WTC11 (cell line): ENCODE results near the gene BOD1. TPM values are rescaled to one million over a fixed set of nuclear protein-coding genes. Genes with fewer than 3 reads are reported as not detected.

ENCODE experiments used
- ATAC-seq: fragments of 200-7000 bp; cut with Tn5 transposase; 2 replicates; pipeline ENCODE4 v1.10.0; 2021; ENCODE audit warnings: mild to moderate bottlenecking, moderate library complexity
- CTCF ChIA-PET: fragments of 300-600 bp; sonication (Branson Sonifier 250); formaldehyde crosslinking; loops from one replicate; lab custom pipeline; 2021; ENCODE audit warnings: antibody characterized with exemption; lab: Charles Lee
- POLR2A ChIA-PET: fragments of 350-600 bp; sonication (Branson Sonifier 250); formaldehyde crosslinking; loops from one replicate; lab custom pipeline; 2021; ENCODE audit warnings: antibody characterized with exemption; lab: Charles Lee
- DNase-seq: peaks from one replicate; pipeline ENCODE4 v3.0.0; 2021; ENCODE audit warnings: low spot score
- H3K27ac Mint-ChIP-seq: 2 replicates; pipeline ENCODE4 v1.8.0; 2021; ENCODE audit warnings: mixed read lengths
- H3K27me3 Mint-ChIP-seq: 2 replicates; pipeline ENCODE4 v1.8.0; 2021; ENCODE audit warnings: low read depth, mild to moderate bottlenecking, moderate library complexity, mixed read lengths
- H3K36me3 Mint-ChIP-seq: 2 replicates; pipeline ENCODE4 v1.8.0; 2021; ENCODE audit warnings: mixed read lengths
- H3K4me1 Mint-ChIP-seq: 2 replicates; pipeline ENCODE4 v1.8.0; 2022; ENCODE audit warnings: mixed read lengths
- H3K4me3 Mint-ChIP-seq: 2 replicates; pipeline ENCODE4 v1.8.0; 2021; ENCODE audit warnings: mild to moderate bottlenecking, moderate library complexity, mixed read lengths
- H3K9me3 Mint-ChIP-seq: 2 replicates; pipeline ENCODE4 v1.8.0; 2021; ENCODE audit warnings: mixed read lengths
- CBFB ChIP-seq: sonication (generic); formaldehyde crosslinking; IDR thresholded peaks from 2 replicates; pipeline ENCODE4 v1.8.1; 2022; ENCODE audit warnings: mild to moderate bottlenecking, low read depth, missing genetic modification reagents
- CTCF ChIP-seq: fragments of 200-600 bp; IDR thresholded peaks from 2 replicates; pipeline ENCODE4 v1.8.0; 2022; ENCODE audit warnings: antibody characterized with exemption
- ETV6 ChIP-seq: sonication (generic); formaldehyde crosslinking; IDR thresholded peaks from 2 replicates; pipeline ENCODE4 v1.8.1; 2022; ENCODE audit warnings: mild to moderate bottlenecking, missing genetic modification reagents
- FOXP1 ChIP-seq: sonication (generic); formaldehyde crosslinking; IDR thresholded peaks from 2 replicates; pipeline ENCODE4 v1.8.0; 2022; ENCODE audit warnings: missing genetic modification reagents, mild to moderate bottlenecking, moderate library complexity, borderline replicate concordance
- JAZF1 ChIP-seq: fragments of 250-450 bp; sonication (Bioruptor Pico); IDR thresholded peaks from 2 replicates; pipeline ENCODE4 v1.9.0; 2021; ENCODE audit warnings: moderate library complexity, mild to moderate bottlenecking, inconsistent platforms
- NFATC4 ChIP-seq: fragments of 250-450 bp; sonication (Bioruptor Pico); IDR thresholded peaks from 2 replicates; pipeline ENCODE4 v1.9.0; 2021; ENCODE audit warnings: mild to moderate bottlenecking
- RORB ChIP-seq: fragments of 250-450 bp; sonication (Bioruptor Pico); IDR thresholded peaks from 2 replicates; pipeline ENCODE4 v1.9.0; 2021; ENCODE audit warnings: mild to moderate bottlenecking
- TEAD1 ChIP-seq: sonication (generic); formaldehyde crosslinking; IDR thresholded peaks from 2 replicates; pipeline ENCODE4 v1.8.0; 2022; ENCODE audit warnings: mild to moderate bottlenecking, missing genetic modification reagents
- ZNF121 ChIP-seq: sonication (generic); formaldehyde crosslinking; IDR thresholded peaks from 2 replicates; pipeline ENCODE4 v1.8.0; 2023; ENCODE audit warnings: missing genetic modification reagents
- ZNF263 ChIP-seq: sonication (generic); formaldehyde crosslinking; IDR thresholded peaks from 2 replicates; pipeline ENCODE4 v1.8.1; 2022; ENCODE audit warnings: low read depth, mild to moderate bottlenecking, moderate library complexity, missing genetic modification reagents
- ZNF416 ChIP-seq: fragments of 250-450 bp; sonication (Bioruptor Pico); IDR thresholded peaks from 2 replicates; pipeline ENCODE4 v1.9.0; 2021; ENCODE audit warnings: mild to moderate bottlenecking, inconsistent platforms
- ZNF423 ChIP-seq: fragments of 250-450 bp; sonication (Bioruptor Pico); IDR thresholded peaks from 2 replicates; pipeline ENCODE4 v2.1.2; 2022; ENCODE audit warnings: mild to moderate bottlenecking, moderate library complexity
- ZNF671 ChIP-seq: fragments of 250-450 bp; sonication (Bioruptor Pico); IDR thresholded peaks from 2 replicates; pipeline ENCODE4 v1.8.0; 2021; ENCODE audit warnings: mild to moderate bottlenecking
- ZSCAN18 ChIP-seq: fragments of 250-450 bp; sonication (Bioruptor Pico); IDR thresholded peaks from 2 replicates; pipeline ENCODE4 v2.1.2; 2022; ENCODE audit warnings: mild to moderate bottlenecking, moderate library complexity
- total RNA-seq: library from RNA; stranded (reverse); gene quantifications from 3 replicates; pipeline ENCODE4 v1.2.3, GENCODE V29; 2021
- TF ChIP-seq, protein P1 (sequence below): sonication (generic); formaldehyde crosslinking; IDR thresholded peaks from 2 replicates; pipeline ENCODE4 v1.8.0; 2022; ENCODE audit warnings: mild to moderate bottlenecking, missing genetic modification reagents
- TF ChIP-seq, protein P2 (sequence below): sonication (generic); formaldehyde crosslinking; conservative IDR thresholded peaks from 2 replicates; pipeline ENCODE4 v1.8.1; 2022; ENCODE audit warnings: mild to moderate bottlenecking, missing genetic modification reagents
- TF ChIP-seq, protein P3 (sequence below): sonication (generic); formaldehyde crosslinking; IDR thresholded peaks from 2 replicates; pipeline ENCODE4 v1.8.1; 2023; ENCODE audit warnings: mild to moderate bottlenecking, missing genetic modification reagents, borderline replicate concordance
- TF ChIP-seq, protein P4 (sequence below): sonication (generic); formaldehyde crosslinking; IDR thresholded peaks from 2 replicates; pipeline ENCODE4 v1.8.1; 2022; ENCODE audit warnings: low read depth, mild to moderate bottlenecking, moderate library complexity, missing genetic modification reagents, borderline replicate concordance
- TF ChIP-seq, protein P5 (sequence below): sonication (generic); formaldehyde crosslinking; IDR thresholded peaks from 2 replicates; pipeline ENCODE4 v1.8.1; 2022; ENCODE audit warnings: mild to moderate bottlenecking, moderate library complexity, missing genetic modification reagents

Gene BOD1
- total RNA-seq, 1 experiment from 2014 or later = 120 TPM

- Mint-ChIP-seq H3K27me3 (peaks cover 9% of the 10 kb centered on the region), H3K4me1 (peaks cover 46% of the 10 kb centered on the region), H3K4me3 (no peak overlapping the region), H3K27ac (no peak overlapping the region), H3K36me3 (no peaks in the 10 kb centered on the region), H3K9me3 (peaks cover 12% of the 10 kb centered on the region)
- ChIA-PET CTCF (interaction anchor here (1.0 to 5.7 kb wide), 8 partner anchors 14 to 327 kb away, joined by 3 to 50 read pairs (median 3); no protein-coding TSS in a partner anchor), POLR2A (no interaction called here)
- DNase-seq (no peak), ATAC-seq (no peak)
- TF ChIP-seq ZNF423 (CRISPR knock-in tag) = no peak
- TF ChIP-seq, protein P1, sequence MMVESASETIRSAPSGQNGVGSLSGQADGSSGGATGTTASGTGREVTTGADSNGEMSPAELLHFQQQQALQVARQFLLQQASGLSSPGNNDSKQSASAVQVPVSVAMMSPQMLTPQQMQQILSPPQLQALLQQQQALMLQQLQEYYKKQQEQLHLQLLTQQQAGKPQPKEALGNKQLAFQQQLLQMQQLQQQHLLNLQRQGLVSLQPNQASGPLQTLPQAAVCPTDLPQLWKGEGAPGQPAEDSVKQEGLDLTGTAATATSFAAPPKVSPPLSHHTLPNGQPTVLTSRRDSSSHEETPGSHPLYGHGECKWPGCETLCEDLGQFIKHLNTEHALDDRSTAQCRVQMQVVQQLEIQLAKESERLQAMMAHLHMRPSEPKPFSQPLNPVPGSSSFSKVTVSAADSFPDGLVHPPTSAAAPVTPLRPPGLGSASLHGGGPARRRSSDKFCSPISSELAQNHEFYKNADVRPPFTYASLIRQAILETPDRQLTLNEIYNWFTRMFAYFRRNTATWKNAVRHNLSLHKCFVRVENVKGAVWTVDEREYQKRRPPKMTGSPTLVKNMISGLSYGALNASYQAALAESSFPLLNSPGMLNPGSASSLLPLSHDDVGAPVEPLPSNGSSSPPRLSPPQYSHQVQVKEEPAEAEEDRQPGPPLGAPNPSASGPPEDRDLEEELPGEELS (CRISPR knock-in tag) = no peak
- no peak for TF ChIP-seq ZNF671
- TF ChIP-seq FOXP1 (CRISPR knock-in tag) = no peak
- no peak for TF ChIP-seq CTCF
- TF ChIP-seq, protein P2, sequence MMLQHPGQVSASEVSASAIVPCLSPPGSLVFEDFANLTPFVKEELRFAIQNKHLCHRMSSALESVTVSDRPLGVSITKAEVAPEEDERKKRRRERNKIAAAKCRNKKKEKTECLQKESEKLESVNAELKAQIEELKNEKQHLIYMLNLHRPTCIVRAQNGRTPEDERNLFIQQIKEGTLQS (CRISPR knock-in tag) = no peak
- no peak for TF ChIP-seq ZNF263 (CRISPR knock-in tag)
- TF ChIP-seq ZNF121 (CRISPR knock-in tag) = no peak
- TF ChIP-seq NFATC4 (CRISPR knock-in tag) = no peak
- TF ChIP-seq, protein P3, sequence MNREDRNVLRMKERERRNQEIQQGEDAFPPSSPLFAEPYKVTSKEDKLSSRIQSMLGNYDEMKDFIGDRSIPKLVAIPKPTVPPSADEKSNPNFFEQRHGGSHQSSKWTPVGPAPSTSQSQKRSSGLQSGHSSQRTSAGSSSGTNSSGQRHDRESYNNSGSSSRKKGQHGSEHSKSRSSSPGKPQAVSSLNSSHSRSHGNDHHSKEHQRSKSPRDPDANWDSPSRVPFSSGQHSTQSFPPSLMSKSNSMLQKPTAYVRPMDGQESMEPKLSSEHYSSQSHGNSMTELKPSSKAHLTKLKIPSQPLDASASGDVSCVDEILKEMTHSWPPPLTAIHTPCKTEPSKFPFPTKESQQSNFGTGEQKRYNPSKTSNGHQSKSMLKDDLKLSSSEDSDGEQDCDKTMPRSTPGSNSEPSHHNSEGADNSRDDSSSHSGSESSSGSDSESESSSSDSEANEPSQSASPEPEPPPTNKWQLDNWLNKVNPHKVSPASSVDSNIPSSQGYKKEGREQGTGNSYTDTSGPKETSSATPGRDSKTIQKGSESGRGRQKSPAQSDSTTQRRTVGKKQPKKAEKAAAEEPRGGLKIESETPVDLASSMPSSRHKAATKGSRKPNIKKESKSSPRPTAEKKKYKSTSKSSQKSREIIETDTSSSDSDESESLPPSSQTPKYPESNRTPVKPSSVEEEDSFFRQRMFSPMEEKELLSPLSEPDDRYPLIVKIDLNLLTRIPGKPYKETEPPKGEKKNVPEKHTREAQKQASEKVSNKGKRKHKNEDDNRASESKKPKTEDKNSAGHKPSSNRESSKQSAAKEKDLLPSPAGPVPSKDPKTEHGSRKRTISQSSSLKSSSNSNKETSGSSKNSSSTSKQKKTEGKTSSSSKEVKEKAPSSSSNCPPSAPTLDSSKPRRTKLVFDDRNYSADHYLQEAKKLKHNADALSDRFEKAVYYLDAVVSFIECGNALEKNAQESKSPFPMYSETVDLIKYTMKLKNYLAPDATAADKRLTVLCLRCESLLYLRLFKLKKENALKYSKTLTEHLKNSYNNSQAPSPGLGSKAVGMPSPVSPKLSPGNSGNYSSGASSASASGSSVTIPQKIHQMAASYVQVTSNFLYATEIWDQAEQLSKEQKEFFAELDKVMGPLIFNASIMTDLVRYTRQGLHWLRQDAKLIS = no peak
- TF ChIP-seq, protein P4, sequence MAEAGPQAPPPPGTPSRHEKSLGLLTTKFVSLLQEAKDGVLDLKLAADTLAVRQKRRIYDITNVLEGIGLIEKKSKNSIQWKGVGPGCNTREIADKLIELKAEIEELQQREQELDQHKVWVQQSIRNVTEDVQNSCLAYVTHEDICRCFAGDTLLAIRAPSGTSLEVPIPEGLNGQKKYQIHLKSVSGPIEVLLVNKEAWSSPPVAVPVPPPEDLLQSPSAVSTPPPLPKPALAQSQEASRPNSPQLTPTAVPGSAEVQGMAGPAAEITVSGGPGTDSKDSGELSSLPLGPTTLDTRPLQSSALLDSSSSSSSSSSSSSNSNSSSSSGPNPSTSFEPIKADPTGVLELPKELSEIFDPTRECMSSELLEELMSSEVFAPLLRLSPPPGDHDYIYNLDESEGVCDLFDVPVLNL = no peak
- TF ChIP-seq ETV6 (CRISPR knock-in tag) = no peak
- TF ChIP-seq ZSCAN18 (CRISPR knock-in tag) = no peak
- TF ChIP-seq RORB (CRISPR knock-in tag) = no peak
- no peak for TF ChIP-seq ZNF416 (CRISPR knock-in tag)
- TF ChIP-seq, protein P5, sequence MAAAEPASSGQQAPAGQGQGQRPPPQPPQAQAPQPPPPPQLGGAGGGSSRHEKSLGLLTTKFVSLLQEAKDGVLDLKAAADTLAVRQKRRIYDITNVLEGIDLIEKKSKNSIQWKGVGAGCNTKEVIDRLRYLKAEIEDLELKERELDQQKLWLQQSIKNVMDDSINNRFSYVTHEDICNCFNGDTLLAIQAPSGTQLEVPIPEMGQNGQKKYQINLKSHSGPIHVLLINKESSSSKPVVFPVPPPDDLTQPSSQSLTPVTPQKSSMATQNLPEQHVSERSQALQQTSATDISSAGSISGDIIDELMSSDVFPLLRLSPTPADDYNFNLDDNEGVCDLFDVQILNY (CRISPR knock-in tag) = no peak
- TF ChIP-seq JAZF1 = no peak
- TF ChIP-seq CBFB (CRISPR knock-in tag) = no peak
- TF ChIP-seq TEAD1 (CRISPR knock-in tag) = no peak
Measured at GRCh38 chr5:173645890-173646574, 29.6 kb upstream of the BOD1 start.
